HG03442 (cell line): ENCODE results near the gene OR2AE1.
A peak's percentile ranks its signal among the peaks of the same experiment; 100 is the strongest.
"Not testable (repeated sequence)": the region's sequence is repeated elsewhere in the genome, so short reads cannot be mapped to it uniquely, and the experiment has no call there.

Experiments used
- ATAC-seq: cut with Tn5 transposase; IDR thresholded peaks from one replicate; pipeline ENCODE4 v1.9.1; 2021; ENCODE audit warnings: mild to moderate bottlenecking, moderate library complexity; ENCODE audit not compliant: unreplicated experiment

The OR2AE1 gene, protein sequence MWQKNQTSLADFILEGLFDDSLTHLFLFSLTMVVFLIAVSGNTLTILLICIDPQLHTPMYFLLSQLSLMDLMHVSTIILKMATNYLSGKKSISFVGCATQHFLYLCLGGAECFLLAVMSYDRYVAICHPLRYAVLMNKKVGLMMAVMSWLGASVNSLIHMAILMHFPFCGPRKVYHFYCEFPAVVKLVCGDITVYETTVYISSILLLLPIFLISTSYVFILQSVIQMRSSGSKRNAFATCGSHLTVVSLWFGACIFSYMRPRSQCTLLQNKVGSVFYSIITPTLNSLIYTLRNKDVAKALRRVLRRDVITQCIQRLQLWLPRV

GRCh38 chr7:99876933-99877332 lies at the start of gene OR2AE1:
Gene OR2AE1 (minus strand): TSS chr7:99877033. CDS start chr7:99877033, 0 bp downstream.
- no peak for ATAC-seq

GRCh38 chr7:99926321-99926720 lies 49.5 kb upstream of the OR2AE1 start:
- no peak for ATAC-seq

GRCh38 chr7:99923200-99923599 lies 46.4 kb upstream of the OR2AE1 start:
- no peak for ATAC-seq

- ATAC-seq: no peak
Measured at GRCh38 chr7:99920149-99920548, 43.3 kb upstream of the OR2AE1 start.

- no peak for ATAC-seq
Measured at GRCh38 chr7:99919814-99920112, 42.9 kb upstream of the OR2AE1 start.

DNA sequence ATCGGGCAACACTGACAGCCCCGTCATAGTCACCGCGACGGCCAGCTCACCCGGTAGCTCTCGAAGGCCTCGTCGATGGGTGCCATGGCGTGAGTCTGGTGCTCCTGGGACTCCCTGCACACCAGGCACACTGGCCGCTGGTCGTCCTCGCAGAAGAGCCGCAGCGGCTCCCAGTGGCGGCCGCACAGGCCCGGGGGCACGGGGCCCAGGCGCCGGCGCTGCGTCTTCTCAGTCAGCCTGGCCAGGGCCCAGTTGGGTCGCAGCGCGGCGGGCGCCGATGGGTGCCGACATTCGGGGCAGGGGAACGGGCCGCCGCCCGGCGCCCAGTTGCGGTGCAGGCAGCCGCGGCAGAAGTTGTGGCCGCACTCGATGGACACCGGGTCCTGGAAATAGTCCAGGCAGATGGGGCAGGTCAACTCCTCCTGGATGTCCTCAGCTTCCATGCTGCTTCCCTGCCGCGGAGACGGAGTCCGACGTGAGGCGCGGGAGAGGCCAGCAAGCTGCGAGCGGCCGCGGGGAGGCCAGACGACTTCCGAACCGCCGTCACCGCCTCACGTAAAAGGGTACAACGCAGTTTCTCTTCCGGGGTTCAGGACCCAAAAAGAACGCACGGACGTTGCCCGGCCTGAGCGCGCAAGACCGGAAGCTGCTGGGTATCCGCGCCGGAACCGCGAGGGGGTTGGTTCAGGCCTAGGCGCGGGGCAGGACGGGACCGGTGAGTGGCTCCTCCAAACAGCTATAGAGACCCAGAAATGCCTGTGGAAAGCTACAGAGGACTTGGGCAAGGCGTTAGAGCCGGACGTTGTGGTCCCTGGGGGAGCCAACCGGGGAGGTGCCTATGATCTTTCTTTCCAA lies 42.4 kb upstream of the OR2AE1 start, which contains the start of gene TRIM4:
Gene TRIM4 (minus strand): TSS at position 572 of the 855 bp plus-strand sequence. CDS start 129 bp downstream, at position 443.
- ATAC-seq: peak; percentile 94

- ATAC-seq: no peak
Measured at GRCh38 chr7:99910976-99911375, 34.1 kb upstream of the OR2AE1 start.

GRCh38 chr7:99901581-99901980 lies 24.7 kb upstream of the OR2AE1 start:
- ATAC-seq: no peak

GRCh38 chr7:99899830-99900519 lies 23.1 kb upstream of the OR2AE1 start:
- no peak for ATAC-seq

DNA sequence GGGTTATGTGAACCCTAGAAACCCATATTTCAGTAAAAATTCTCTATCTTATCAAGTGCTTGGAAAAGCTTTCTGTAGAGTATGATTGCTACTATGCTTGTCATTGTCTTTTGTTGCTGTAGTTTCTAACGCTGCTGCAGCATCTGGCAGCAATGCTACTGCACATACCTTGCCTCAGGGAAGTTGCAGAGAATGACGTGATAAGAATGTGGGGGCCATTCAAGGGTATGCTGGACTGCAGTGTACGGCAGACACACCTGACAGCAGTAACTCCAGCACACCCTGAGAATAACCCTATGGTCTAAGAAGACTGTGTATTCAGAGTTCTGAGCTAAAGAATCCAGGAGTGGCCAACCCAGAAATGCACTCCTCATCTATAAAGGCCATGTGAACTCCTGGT lies 22.0 kb upstream of the OR2AE1 start:
- ATAC-seq: no peak

- ATAC-seq: no peak
Measured at GRCh38 chr7:99898023-99898357, 21.2 kb upstream of the OR2AE1 start.

GRCh38 chr7:99897322-99898022 lies 20.6 kb upstream of the OR2AE1 start:
- no peak for ATAC-seq

GRCh38 chr7:99894738-99895137 lies 17.9 kb upstream of the OR2AE1 start:
- no peak for ATAC-seq

GRCh38 chr7:99893280-99893679 lies 16.4 kb upstream of the OR2AE1 start:
- no peak for ATAC-seq

DNA sequence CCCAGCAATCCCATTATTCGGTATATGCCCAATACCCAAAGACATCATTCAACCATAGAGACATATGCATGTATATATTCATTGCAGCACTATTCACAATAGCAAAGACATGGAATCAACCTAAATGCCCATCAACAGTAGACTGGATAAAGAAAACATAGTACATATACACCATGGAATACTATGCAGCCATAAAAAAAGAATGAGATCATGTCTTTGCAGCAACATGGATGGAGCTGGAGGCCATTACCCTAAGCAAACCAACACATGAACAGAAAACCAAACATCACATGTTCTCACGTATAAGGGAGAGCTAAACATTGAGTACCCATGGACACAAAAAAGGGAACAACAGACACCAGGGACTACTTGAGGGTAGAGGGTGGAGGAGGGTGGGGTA lies 13.5 kb upstream of the OR2AE1 start:
- not testable (repeated sequence) for ATAC-seq

GRCh38 chr7:99888366-99888765 lies 11.5 kb upstream of the OR2AE1 start:
- not testable (repeated sequence) for ATAC-seq

- ATAC-seq: no peak
Measured at GRCh38 chr7:99881370-99881769, 4.5 kb upstream of the OR2AE1 start.

DNA sequence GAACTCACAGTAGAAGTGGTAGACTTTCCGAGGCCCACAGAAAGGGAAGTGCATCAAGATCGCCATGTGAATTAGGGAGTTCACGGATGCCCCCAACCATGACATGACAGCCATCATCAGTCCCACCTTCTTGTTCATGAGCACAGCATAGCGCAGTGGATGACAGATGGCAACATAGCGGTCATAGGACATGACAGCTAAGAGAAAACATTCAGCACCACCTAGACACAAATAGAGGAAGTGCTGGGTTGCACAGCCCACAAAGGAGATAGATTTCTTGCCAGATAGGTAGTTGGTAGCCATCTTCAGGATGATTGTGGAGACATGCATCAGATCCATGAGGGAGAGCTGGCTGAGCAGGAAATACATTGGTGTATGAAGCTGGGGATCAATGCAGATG lies 342 bp downstream of the OR2AE1 start:
- no peak for ATAC-seq

DNA sequence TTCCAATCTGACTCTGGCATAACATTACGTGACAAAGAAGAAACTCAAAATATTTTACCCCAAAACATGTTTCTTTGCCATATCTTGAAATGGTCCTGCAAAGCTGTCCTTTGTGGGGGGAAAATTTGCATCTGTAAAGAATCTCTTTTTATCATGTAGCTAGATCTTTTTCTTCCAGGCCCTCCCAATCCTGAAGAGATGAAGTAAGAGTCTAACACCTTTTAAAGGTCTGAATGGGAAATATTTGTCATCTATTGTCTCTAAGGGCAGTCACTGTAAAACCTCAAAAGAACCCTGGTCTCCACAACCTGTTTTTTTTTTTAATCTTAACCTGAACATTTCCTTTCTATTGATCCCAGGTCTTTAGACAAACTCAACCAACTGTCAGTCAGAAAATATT lies 8.6 kb downstream of the OR2AE1 start:
- no peak for ATAC-seq

DNA sequence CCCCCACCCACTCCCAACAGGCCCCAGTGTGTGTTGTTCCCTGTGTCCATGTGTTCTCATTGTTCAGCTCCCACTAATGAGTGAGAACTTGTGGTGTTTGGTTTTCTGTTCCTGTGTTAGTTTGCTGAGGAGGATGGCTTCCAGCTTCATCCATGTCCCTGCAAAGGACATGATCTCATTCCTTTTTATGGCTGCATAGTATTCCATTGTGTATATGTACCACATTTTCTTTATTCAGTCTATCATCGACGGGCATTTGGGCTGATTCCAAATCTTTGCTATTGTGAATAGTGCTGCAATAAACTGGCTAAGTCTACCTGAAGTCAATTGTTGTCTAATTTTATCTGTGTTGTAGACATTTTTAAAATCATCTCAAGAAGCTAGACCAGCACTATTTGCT lies 9.4 kb downstream of the OR2AE1 start:
- ATAC-seq: not testable (repeated sequence)

DNA sequence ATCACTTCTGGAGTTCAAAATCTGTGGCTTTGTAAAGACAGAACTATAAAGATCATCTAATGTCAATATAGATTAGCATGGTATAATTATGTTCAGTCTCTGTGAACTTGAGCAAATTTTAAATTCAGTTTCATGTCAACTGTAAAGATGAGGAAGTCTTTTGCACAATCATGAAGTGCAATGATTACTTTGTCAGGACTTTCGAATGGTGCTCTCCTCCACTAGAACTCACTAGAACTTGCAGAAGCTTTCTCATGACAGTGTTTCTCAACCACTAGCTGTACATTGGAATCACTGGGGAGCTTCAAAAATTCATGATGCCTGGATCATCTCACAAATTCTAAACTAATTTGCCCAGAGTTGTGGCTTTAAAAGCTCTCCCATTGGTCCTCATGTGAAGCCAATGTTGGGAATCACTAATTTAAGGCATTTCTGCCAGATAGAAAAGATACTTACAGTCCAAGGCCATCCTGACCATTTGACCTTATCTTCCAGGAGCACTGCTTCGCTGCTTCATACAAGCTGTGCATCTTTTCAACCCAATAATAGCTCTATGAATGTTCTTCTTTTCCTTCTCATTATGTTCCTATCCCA lies 12.9 kb downstream of the OR2AE1 start:
- no peak for ATAC-seq
